Kidney (tissue), 14 donors: Measurements from ENCODE around the gene ACADVL. TPM values are rescaled to one million over a fixed set of nuclear protein-coding genes. Genes with fewer than 3 reads are reported as not detected.

Source experiments
- DNase-seq, 5 donors: peaks; one replicate each; pipeline ENCODE4 v3.0.0-alpha.2; 2013 to 2020
- FAIRE-seq: peaks from 2 replicates; lab custom pipeline; 2012; peaks lifted over from hg19 to GRCh38; lab: Jason Lieb, UNC
- H3K27ac ChIP-seq, 2 donors: one replicate each; pipeline ENCODE4 v1.7.0; 2013; ENCODE audit warnings: low read depth in 2 of 2, low read length in 2 of 2, inconsistent platforms in 1 of 2
- H3K27me3 ChIP-seq: one replicate; pipeline ENCODE4 v1.7.1; 2013; ENCODE audit warnings: low read length, inconsistent platforms; ENCODE audit not compliant: control insufficient read depth, insufficient read depth
- H3K36me3 ChIP-seq, 3 donors: one replicate each; pipeline versions ENCODE4 v1.7.0 to v1.7.1; 2013; ENCODE audit warnings: low read length in 3 of 3, control low read depth in 1 of 3, inconsistent platforms in 1 of 3; ENCODE audit not compliant: insufficient read depth in 3 of 3, control insufficient read depth in 2 of 3
- H3K4me1 ChIP-seq, 3 donors: one replicate each; pipeline versions ENCODE4 v1.7.0 to v1.7.1; 2013; ENCODE audit warnings: low read length in 3 of 3, inconsistent platforms in 1 of 3, low read depth in 1 of 3; ENCODE audit not compliant: control insufficient read depth in 2 of 3, insufficient read depth in 2 of 3
- H3K4me3 ChIP-seq, 3 donors: one replicate each; pipeline versions ENCODE4 v1.7.0 to v1.8.1; 2013; ENCODE audit warnings: low read length in 3 of 3, control low read depth in 1 of 3, inconsistent platforms in 1 of 3
- H3K9ac ChIP-seq, 3 donors: one replicate each; pipeline versions ENCODE4 v1.7.0 to v1.7.1; 2013; ENCODE audit warnings: low read length in 3 of 3, control low read depth in 1 of 3, inconsistent platforms in 1 of 3
- H3K9me3 ChIP-seq, 3 donors: one replicate each; pipeline versions ENCODE4 v1.7.0 to v1.7.1; 2013; ENCODE audit warnings: low read length in 3 of 3, control low read depth in 1 of 3, inconsistent platforms in 1 of 3; ENCODE audit not compliant: control insufficient read depth in 2 of 3, insufficient read depth in 1 of 3
- intact Hi-C: fragments of 100-400 bp; cut with DNase I; formaldehyde crosslinking; loops from one replicate; pipeline ENCODE4 v1.11.1; 2022
- polyA plus RNA-seq: library from polyadenylated mRNA; stranded (reverse); fragments of 350-450 nt; fragmentation: Illumina TruSeq; extraction: RNeasy Lipid Tissue Mini Kit (QIAGEN cat#74804); gene quantifications from one replicate; pipeline ENCODE4 v1.2.3, GENCODE V29; 2014; ENCODE audit warnings: low read depth, low replicate concordance; ENCODE audit not compliant: insufficient read depth
- total RNA-seq: library from RNA; stranded (reverse); fragmentation: NEBNext Ultra II Directional; extraction: Animal tissue kit (Norgen Biotek cat#: 25700); gene quantifications from one replicate; pipeline ENCODE4 v1.2.1, GENCODE V29; 2021
- TF ChIP-seq, protein P1 (sequence below): IDR thresholded peaks from 3 replicates; pipeline ENCODE4 v1.5.1; 2012; ENCODE audit warnings: mild to moderate bottlenecking, moderate library complexity, borderline replicate concordance; ENCODE audit not compliant: insufficient read depth; ENCODE audit errors: extremely low read depth
- donor health status: control.
- donor health status: control.
- donor health status: control.
- donor health status: control.
- donor health status: control.
- donor health status: DM: yes; HTN: yes; CAD: no.
- donor health status: Normal renal cell carcinoma (clear cell type).

Gene ACADVL
- total and polyA plus RNA-seq, 2 donors from 2014 or later, result 689 to 1,202 TPM

DNA sequence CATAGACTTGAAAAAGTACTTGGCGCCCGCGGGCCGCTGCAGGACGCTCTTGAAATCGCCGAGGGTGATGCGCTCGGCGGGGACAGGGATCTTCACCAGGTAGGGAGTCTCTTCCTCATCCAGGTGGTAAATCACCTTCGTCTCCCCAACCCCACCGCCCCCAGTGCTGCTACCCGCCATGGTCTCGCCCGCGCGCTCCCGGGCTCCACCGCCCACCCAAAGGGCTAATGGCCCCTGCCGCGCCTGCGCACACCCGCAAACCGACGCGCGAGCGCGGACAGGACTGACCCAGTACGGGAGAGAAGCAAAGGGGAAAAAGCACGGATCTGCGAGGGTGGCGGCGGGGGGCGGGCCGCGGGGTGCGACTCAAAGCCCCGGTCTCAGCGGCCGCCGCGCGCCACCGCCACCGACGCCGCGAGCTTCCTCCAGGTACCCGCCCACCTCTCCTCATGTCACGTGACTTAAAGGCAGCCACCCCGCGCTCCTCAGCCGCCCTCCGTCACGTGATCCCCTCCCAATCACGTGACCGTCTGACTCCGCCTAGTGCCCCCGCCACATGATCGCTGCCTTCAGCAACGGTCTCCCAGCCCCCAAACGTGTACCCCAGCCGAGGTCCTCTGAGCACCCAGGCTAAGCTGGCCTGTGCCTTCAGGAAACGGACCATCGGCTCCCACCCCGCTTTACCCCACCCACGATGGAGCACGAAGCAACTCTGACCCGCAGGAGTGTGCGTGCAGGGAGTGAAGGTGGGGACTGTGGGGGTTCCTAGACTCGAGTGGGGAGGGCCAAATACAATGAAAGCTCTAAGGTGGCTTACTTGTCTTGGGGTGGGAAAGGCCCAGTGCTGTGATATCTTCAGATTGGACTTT is 14.6 kb downstream of the ACADVL start, which contains the start of gene DVL2:
DVL2 (minus strand) TSS at position 435 of the 869 bp plus-strand sequence; CDS start at position 180, 255 bp downstream.
- TF ChIP-seq, protein P1, sequence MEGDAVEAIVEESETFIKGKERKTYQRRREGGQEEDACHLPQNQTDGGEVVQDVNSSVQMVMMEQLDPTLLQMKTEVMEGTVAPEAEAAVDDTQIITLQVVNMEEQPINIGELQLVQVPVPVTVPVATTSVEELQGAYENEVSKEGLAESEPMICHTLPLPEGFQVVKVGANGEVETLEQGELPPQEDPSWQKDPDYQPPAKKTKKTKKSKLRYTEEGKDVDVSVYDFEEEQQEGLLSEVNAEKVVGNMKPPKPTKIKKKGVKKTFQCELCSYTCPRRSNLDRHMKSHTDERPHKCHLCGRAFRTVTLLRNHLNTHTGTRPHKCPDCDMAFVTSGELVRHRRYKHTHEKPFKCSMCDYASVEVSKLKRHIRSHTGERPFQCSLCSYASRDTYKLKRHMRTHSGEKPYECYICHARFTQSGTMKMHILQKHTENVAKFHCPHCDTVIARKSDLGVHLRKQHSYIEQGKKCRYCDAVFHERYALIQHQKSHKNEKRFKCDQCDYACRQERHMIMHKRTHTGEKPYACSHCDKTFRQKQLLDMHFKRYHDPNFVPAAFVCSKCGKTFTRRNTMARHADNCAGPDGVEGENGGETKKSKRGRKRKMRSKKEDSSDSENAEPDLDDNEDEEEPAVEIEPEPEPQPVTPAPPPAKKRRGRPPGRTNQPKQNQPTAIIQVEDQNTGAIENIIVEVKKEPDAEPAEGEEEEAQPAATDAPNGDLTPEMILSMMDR, result peak; percentile 2
- DNase-seq, result peak; percentile 95 to 99 (median 97)
- Histone ChIP-seq H3K27ac (peak within 1 kb of the TSS; percentile 97 to 98), H3K4me3 (peak within 1 kb of the TSS; percentile 95 to 97 (median 97)), H3K4me1 (peaks cover 3 to 23% (median 6%) of the 10 kb centered on the region in 3 donors), H3K9me3 (no peaks in the 10 kb centered on the region), H3K9ac (peak within 1 kb of the TSS; percentile 71 to 99 (median 96)), H3K36me3 (peaks cover 0 to 23% (median 10%) of the 10 kb centered on the region in 3 donors), H3K27me3 (no peaks in the 10 kb centered on the region)
- intact Hi-C loops, result no loop called here
- no peak for FAIRE-seq

DNA sequence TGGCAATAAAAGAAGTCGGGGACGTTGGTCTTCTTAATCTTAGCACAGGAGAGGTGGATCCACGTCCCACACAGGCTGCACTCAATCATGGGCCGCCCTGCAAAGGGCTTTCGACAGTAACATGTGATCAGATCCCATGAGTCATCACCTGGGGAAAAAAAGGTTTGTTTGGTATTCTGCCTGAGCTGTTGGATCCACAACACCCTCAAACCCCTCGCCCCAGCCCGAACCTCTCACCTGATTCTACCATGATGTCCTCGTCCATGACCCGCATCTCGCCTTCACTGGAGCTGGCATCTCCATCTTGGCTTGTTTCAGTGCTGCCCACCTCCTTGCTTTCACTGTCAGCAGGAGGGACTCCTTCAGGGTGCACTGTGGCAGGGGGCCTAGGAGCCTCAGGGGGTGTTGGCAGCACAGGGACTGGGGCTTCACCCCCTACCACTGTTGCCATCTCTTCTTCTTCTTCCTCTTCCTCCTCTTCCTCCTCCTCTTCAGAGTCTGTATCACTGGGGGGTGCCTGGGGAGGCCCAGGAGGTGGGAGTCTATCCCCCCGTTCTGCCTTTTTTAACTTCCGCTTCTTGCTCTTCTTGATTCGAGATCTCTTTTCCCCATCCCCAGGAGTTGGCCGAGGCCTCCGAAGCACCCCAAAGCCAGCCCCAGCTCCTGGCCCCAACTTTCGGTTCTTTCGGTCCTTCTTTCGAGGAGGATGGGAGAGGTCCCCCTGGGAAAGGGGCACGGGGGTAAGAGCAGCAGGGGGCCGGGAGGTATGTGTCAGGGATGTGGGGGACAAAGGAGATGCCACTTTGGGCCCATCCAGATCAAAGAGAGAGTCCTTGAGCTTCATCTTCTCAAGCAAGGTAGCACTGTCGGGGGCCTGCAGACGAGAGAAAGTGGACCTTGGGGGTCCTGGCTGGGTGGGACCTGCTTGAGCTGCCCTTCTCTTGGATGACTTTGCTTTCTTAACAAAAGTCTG is 16.2 kb downstream of the ACADVL start:
- Histone ChIP-seq H3K27ac (no peak overlapping the region), H3K9ac (no peak overlapping the region), H3K27me3 (no peaks in the 10 kb centered on the region), H3K4me3 (peak overlapping the region in 1 of 3 donors; percentile 95), H3K9me3 (no peaks in the 10 kb centered on the region), H3K4me1 (peaks cover 7 to 33% (median 17%) of the 10 kb centered on the region in 3 donors), H3K36me3 (peaks cover 7 to 24% (median 13%) of the 10 kb centered on the region in 3 donors)
- DNase-seq (peak in 2 of 5 donors; percentile 49 to 69), FAIRE-seq (no peak)
- intact Hi-C loops, result no loop called here
- TF ChIP-seq, protein P1, result no peak

DNA sequence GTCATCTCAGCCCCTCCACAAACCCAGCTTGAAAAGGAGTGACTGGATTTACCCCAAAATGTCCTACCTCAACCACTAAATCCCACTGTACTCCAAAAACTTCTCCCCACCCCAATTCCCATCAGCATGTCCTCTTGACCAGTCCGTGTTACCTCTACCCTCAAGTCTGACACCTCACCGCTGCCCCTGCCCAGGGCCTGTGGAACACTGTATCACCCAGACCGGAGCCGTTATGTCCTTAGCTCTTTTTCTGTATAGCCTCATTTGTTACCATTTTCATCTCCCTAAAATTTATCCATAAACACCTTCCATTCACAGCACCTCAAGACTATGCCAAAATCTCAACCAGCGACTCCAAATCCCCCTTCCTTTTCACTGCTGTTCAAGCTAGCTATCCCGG is 17.1 kb downstream of the ACADVL start:
- FAIRE-seq, result no peak
- Histone ChIP-seq H3K27me3 (no peaks in the 10 kb centered on the region), H3K4me1 (peaks cover 10 to 40% (median 21%) of the 10 kb centered on the region in 3 donors), H3K9ac (no peak overlapping the region), H3K36me3 (peaks cover 7 to 26% (median 13%) of the 10 kb centered on the region in 3 donors), H3K9me3 (no peaks in the 10 kb centered on the region), H3K27ac (no peak overlapping the region), H3K4me3 (peak overlapping the region in 1 of 3 donors; percentile 63)
- no peak for DNase-seq
- TF ChIP-seq, protein P1, result no peak
- intact Hi-C loops, result no loop called here
